IgD-negative memory B cell (primary cell): Measurements from ENCODE around the gene NDRG2. TPM values are rescaled to one million over a fixed set of nuclear protein-coding genes. Genes with fewer than 3 reads are reported as not detected.

Experiments used
- H3K27ac Mint-ChIP-seq, 3 donors: one replicate each; pipeline ENCODE4 v1.8.0; 2020 to 2022; ENCODE audit warnings: mild to moderate bottlenecking in 3 of 3, mixed read lengths in 3 of 3, moderate library complexity in 1 of 3
- H3K27me3 Mint-ChIP-seq: one replicate; pipeline ENCODE4 v1.8.0; 2021; ENCODE audit warnings: mixed read lengths
- H3K36me3 Mint-ChIP-seq: one replicate; pipeline ENCODE4 v1.8.0; 2020; ENCODE audit warnings: mild to moderate bottlenecking, mixed read lengths
- H3K4me1 Mint-ChIP-seq, 3 donors: one replicate each; pipeline ENCODE4 v1.8.0; 2020 to 2022; ENCODE audit warnings: mixed read lengths in 3 of 3, mild to moderate bottlenecking in 1 of 3
- H3K4me3 Mint-ChIP-seq, 4 donors: one replicate each; pipeline ENCODE4 v1.8.0; 2020 to 2022; ENCODE audit warnings: mild to moderate bottlenecking in 4 of 4, mixed read lengths in 4 of 4, moderate library complexity in 3 of 4
- H3K9me3 Mint-ChIP-seq, 3 donors: one replicate each; pipeline ENCODE4 v1.8.0; 2020 to 2021; ENCODE audit warnings: mixed read lengths in 3 of 3, mild to moderate bottlenecking in 1 of 3
- polyA plus RNA-seq: library from polyadenylated mRNA; unstranded; fragments of 300-500 nt; fragmentation: Illumina TruSeq; gene quantifications from one replicate; pipeline ENCODE4 v1.2.3, GENCODE V29; 2021

NDRG2 gene
- polyA plus RNA-seq, 1 donor from 2014 or later: 4.9 TPM

DNA sequence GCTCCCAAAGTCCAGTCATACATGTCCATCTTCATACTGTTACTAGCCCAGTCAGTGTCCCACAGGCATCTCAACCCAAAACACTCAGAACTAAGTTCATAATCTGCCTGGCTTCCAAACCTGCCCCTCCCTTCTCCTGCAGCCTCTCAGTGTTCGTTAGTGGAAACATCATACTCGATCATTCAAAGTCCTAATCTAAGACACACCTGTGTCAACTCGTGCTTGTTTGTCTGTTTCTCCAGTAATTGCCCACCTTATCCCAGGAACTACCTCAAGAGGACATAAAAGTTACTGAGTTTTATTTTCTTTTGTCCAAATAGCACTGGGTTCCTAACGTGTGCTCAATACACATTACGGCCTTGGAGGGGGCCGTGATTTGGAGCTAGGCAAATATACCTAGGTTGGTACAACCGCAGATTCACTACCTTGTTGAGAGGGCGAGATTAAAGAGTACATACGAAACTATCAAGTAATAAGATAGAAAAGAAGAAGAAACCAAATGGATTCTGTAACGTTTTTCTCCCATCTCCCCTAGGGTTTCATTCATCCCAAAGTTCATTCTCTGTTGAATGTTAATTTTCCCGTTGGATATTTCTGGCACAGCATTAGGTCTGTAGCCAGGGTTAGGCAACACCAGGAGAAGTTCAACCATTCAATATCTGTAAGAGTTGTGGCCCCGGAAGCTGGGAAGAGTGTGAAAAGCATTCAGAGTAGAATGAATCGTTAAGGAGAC is 35.9 kb upstream of the NDRG2 start:
- Mint-ChIP-seq H3K9me3 (no peaks in the 10 kb centered on the region), H3K27ac (no peak overlapping the region), H3K36me3 (no peaks in the 10 kb centered on the region), H3K27me3 (peaks cover 26% of the 10 kb centered on the region), H3K4me1 (no peaks in the 10 kb centered on the region), H3K4me3 (no peak overlapping the region)

DNA sequence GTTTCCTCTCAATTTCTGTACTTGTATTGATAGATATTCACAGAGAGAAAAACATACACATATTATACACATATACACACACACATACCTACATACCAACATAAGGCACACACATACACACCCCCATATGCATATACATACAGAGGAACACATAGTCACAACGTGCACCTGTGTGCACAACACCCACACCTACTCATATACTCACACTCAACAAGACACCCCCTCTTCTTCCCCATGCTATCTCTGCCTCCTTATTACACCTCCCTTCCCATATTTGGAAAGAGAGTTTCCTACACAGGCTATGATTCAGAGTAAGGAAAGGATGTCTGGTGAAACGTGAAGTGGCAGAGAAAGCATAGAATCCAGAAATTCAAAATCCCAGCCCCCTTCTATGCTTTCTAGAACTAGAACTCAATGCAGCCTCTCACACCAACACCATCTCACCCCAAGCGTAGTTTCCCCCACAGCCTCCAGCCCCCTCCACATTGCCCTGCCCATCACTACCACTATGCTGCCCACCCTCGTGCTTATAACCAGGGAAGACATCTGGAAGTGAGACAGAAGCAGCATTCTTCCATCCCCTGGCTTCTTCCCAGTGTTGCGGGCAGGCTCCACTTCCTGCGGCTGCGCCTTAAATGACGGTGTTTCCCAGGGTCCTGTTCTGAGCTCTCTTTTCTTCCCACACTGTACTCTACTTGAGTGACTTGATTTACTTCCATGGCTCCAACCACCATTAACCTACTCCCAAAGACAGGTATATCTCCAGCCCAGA is 35.2 kb upstream of the NDRG2 start:
- no peaks in the 10 kb centered on the region for H3K36me3 Mint-ChIP-seq
- no peak overlapping the region for H3K27ac Mint-ChIP-seq
- no peaks in the 10 kb centered on the region for H3K9me3 Mint-ChIP-seq
- peaks cover 21% of the 10 kb centered on the region for H3K27me3 Mint-ChIP-seq
- no peaks in the 10 kb centered on the region for H3K4me1 Mint-ChIP-seq
- no peak overlapping the region for H3K4me3 Mint-ChIP-seq

- H3K27ac Mint-ChIP-seq: no peak overlapping the region
- no peaks in the 10 kb centered on the region for H3K4me1 Mint-ChIP-seq
- H3K27me3 Mint-ChIP-seq: peaks cover 16% of the 10 kb centered on the region
- no peaks in the 10 kb centered on the region for H3K36me3 Mint-ChIP-seq
- H3K4me3 Mint-ChIP-seq: peak overlapping the region in 1 of 4 donors; percentile 49
- no peaks in the 10 kb centered on the region for H3K9me3 Mint-ChIP-seq
These were observed 34.0 kb upstream of the NDRG2 start for GRCh38 chr14:21058903-21059302.

GRCh38 chr14:21057803-21058675 is 33.2 kb upstream of the NDRG2 start, which contains the start of gene RNASE8:
TSS of gene RNASE8 (plus strand) at chr14:21057822. CDS start at chr14:21057893, 71 bp downstream.
- no peak within 1 kb of the TSS for H3K4me3 Mint-ChIP-seq
- no peaks in the 10 kb centered on the region for H3K9me3 Mint-ChIP-seq
- H3K27ac Mint-ChIP-seq: peak within 1 kb of the TSS in 1 of 3 donors; percentile 47
- peaks cover 15% of the 10 kb centered on the region for H3K27me3 Mint-ChIP-seq
- H3K36me3 Mint-ChIP-seq: no peaks in the 10 kb centered on the region
- no peaks in the 10 kb centered on the region for H3K4me1 Mint-ChIP-seq

DNA sequence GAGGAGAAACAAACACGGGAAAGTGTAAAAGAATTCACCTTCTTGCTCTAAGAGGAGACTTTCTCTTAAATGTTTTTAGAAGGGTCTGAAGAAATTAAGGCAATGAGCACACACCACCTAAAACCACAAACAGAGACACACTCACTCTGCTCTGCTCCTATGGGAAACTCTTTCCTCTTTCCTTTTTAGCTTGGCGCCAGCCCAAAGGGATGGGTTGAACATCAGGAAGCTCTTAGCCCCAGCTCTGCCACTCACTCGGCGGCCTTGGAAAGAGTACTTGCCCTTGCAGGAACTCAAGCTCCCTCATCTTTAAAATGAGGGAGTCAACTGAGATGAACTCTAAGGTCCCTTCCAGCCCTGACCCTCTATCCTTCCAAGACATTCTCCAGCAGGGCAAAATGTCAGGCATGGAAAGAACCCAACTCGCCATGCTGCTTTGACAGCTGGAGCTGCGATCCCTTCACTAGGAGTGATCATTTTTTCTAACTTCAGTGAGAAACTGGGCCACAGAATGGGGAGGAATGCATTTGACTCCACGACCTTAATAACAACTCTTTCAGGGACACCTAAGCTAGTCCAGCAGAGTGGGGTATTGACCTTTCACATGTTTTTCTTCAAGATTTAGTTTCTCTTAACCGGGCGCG is 31.8 kb upstream of the NDRG2 start:
- Mint-ChIP-seq H3K36me3 (no peaks in the 10 kb centered on the region), H3K27me3 (peaks cover 13% of the 10 kb centered on the region), H3K9me3 (no peaks in the 10 kb centered on the region), H3K4me1 (no peaks in the 10 kb centered on the region), H3K27ac (peak overlapping the region in 1 of 3 donors; percentile 47), H3K4me3 (no peak overlapping the region)

DNA sequence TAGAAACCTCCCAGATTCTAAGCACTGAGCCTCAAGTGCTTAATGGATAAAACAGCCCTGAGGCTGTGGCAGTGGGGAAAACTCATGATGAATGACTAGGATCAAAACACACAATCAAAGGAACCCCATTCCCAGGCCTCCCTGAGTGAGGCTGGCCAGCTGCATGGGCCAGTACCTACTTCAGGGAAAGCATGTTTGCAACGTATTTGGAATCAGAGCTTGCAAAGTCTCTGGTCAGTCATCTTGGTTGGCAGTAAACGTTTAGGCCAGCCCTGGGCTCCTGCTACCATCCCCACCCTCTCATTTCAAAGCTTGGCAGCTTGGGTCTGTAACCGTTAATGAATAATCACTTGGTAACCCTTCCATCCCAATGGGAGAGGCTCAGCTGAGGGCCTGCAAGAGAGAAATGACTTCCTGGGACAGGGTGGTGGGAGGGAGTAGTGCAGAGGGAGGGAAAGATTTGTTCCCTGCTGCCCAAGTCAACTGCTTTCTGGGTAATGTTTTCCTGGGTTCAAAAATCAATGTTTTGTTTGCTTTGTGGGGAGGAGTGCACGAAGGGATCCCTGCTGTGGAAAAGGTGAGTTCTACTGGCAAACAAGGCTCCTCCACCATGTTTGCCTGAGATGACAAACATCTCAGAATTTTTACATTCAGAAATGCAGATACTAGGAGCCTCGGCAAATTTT is 30.7 kb upstream of the NDRG2 start:
- Mint-ChIP-seq H3K4me3 (peak overlapping the region in 1 of 4 donors; percentile 56), H3K4me1 (no peaks in the 10 kb centered on the region), H3K9me3 (no peaks in the 10 kb centered on the region), H3K27ac (no peak overlapping the region), H3K27me3 (peaks cover 8% of the 10 kb centered on the region), H3K36me3 (no peaks in the 10 kb centered on the region)

- no peaks in the 10 kb centered on the region for H3K4me1 Mint-ChIP-seq
- no peaks in the 10 kb centered on the region for H3K36me3 Mint-ChIP-seq
- no peak overlapping the region for H3K4me3 Mint-ChIP-seq
- H3K27me3 Mint-ChIP-seq: peaks cover 6% of the 10 kb centered on the region
- no peak overlapping the region for H3K27ac Mint-ChIP-seq
- no peaks in the 10 kb centered on the region for H3K9me3 Mint-ChIP-seq
These were observed 29.9 kb upstream of the NDRG2 start for GRCh38 chr14:21054768-21055145.

- H3K4me3 Mint-ChIP-seq: no peak overlapping the region
- H3K27me3 Mint-ChIP-seq: peaks cover 6% of the 10 kb centered on the region
- no peak overlapping the region for H3K27ac Mint-ChIP-seq
These were observed 29.4 kb upstream of the NDRG2 start for GRCh38 chr14:21054123-21054767.

DNA sequence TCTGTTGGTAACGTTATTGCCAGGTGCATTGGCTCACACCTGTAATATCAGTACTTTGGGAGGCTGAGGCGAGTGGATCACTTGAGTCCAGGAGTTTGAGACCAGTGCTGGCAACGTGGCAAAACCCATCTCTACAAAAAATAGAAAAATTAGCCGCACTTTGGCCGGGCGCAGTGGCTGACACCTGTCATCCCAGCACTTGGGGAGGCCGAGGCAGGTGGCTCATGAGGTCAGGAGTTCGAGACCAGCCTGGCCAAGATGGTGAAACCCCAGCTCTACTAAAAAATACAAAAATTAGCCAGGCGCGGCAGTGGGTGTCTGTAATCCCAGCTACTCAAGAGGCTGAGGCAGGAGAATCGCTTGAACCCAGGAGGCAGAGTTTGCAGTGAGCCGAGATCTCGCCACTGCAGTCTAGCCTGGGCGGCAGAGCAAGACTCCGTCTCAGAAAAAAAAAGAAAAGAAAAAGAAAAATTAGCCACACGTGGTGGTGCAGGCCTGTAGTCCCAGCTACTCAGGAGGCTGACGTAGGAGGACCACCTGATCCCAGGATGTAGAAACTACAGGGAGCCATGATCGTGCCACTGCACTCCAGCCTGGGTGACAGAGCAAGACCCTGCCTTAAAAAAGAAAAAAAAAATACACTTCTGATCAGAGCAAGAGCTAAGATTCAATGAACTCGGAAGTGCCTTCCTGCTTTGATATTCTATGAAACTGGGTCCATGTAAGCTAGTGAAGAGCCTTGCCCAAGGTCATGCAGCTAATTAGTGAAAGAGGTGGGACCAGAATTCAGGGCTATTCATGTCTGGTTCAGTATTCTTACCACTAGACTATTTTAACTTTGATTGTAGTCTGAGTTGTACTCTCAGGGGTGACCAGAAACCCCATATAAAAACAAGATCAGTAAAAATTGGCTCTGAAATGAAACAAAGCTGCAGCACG is 28.6 kb upstream of the NDRG2 start:
- Mint-ChIP-seq H3K9me3 (no peaks in the 10 kb centered on the region), H3K4me1 (no peaks in the 10 kb centered on the region), H3K4me3 (no peak overlapping the region), H3K27me3 (peaks cover 5% of the 10 kb centered on the region), H3K27ac (no peak overlapping the region), H3K36me3 (no peaks in the 10 kb centered on the region)

More at GRCh38 chr14:21054123-21054767, 29.4 kb upstream of the NDRG2 start:
- Mint-ChIP-seq H3K4me1 (no peaks in the 10 kb centered on the region), H3K36me3 (no peaks in the 10 kb centered on the region), H3K9me3 (no peaks in the 10 kb centered on the region)

DNA sequence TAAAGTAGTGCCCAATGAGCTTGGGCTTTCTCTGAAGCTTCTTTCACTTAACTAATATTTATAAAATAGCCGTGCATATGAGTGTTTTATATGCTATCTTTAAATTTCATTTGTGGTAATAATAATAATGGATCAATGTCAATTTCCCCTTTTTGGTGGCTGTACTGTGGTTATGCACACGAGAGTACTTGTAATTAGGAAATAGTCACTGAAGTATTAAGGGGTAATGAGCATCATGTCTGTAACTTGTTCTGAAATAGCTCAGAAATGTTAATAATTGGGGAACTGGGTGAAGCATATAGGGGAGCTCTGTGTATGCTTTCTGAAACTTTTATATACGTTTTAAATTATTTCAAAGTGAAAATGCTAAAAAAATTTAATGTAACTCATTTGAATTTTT is 25.7 kb upstream of the NDRG2 start:
- Mint-ChIP-seq H3K4me1 (no peaks in the 10 kb centered on the region), H3K9me3 (no peaks in the 10 kb centered on the region), H3K27ac (no peak overlapping the region), H3K4me3 (no peak overlapping the region), H3K36me3 (no peaks in the 10 kb centered on the region), H3K27me3 (peaks cover 6% of the 10 kb centered on the region)

DNA sequence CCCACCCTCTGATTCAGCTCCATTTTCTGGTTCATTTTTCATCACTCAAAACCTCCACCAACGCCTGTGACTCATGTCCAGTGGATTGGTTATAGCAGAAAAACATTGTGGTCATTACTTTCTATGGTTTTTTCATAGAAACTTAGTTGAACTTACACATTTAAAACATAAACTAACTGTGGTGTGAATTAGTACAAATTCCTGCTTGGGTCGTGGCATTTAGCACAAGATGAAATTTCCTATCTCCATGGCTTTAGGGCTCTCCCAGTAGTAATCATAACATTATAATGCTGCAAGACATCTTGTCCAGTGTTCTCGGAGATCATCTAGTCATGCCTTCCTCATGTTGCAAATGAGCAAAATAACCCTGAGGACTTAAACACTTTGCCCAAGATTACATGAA is 24.4 kb upstream of the NDRG2 start:
- Mint-ChIP-seq H3K27ac (no peak overlapping the region), H3K27me3 (peaks cover 12% of the 10 kb centered on the region), H3K4me1 (no peaks in the 10 kb centered on the region), H3K36me3 (no peaks in the 10 kb centered on the region), H3K9me3 (no peaks in the 10 kb centered on the region), H3K4me3 (no peak overlapping the region)

DNA sequence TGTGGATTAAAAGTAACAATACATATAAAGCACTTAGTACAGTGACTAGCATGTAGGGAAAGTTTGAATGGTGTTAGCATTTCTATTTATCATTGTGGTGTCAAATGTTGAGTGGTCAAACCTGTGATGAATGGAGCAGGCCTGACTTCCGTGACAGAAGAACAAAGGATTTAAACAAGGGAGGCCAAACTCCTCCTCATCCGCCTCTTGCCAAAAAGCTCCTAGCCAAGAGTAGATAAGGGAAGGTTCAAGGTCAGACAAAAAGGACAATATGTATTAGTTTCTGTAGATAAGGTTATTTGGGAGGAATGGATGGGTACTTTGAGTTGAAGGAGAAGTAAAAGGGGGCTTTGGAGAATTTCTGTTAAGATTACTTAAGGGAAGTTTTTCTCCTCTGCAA is 23.8 kb upstream of the NDRG2 start:
- Mint-ChIP-seq H3K9me3 (no peaks in the 10 kb centered on the region), H3K27me3 (peaks cover 14% of the 10 kb centered on the region), H3K36me3 (no peaks in the 10 kb centered on the region), H3K4me3 (no peak overlapping the region), H3K27ac (no peak overlapping the region), H3K4me1 (no peaks in the 10 kb centered on the region)

DNA sequence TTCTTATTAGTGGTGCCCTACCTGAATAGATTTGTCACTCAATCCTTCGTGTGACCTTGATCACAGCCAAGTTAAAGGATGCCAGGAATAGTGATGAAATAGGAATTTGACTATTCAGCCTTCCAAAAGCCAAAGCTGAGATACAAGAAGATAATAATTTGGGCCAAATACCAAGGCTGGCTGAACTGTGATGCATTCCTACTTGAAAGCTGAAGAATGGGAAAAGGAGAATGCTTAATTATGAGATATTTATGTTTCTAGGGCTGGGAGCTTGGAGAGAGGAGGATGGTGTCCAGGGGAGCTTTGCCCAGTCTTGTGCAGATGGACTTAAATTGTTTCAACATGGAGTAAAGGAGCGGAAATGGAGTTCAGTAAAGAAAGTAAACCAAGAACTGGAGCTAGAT is 22.5 kb upstream of the NDRG2 start:
- Mint-ChIP-seq H3K9me3 (no peaks in the 10 kb centered on the region), H3K4me3 (no peak overlapping the region), H3K4me1 (no peaks in the 10 kb centered on the region), H3K27me3 (peaks cover 15% of the 10 kb centered on the region), H3K36me3 (peaks cover 2% of the 10 kb centered on the region), H3K27ac (no peak overlapping the region)
